Activated T-helper 1 cell treated with anti-CD3 and anti-CD28 coated beads, Interleukin-2, amount 50 U/mL, for 16 hours (primary cell): ENCODE results near the gene OPTC.
"Not testable (repeated sequence)": the region's sequence is repeated elsewhere in the genome, so short reads cannot be mapped to it uniquely, and the experiment has no call there.

Source experiments
- DNase-seq, 2 donors: peaks; one replicate each; pipeline ENCODE4 v3.0.0-alpha.2; 2020; ENCODE audit warnings: low read depth in 1 of 2, low spot score in 1 of 2

OPTC gene, protein sequence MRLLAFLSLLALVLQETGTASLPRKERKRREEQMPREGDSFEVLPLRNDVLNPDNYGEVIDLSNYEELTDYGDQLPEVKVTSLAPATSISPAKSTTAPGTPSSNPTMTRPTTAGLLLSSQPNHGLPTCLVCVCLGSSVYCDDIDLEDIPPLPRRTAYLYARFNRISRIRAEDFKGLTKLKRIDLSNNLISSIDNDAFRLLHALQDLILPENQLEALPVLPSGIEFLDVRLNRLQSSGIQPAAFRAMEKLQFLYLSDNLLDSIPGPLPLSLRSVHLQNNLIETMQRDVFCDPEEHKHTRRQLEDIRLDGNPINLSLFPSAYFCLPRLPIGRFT

DNA sequence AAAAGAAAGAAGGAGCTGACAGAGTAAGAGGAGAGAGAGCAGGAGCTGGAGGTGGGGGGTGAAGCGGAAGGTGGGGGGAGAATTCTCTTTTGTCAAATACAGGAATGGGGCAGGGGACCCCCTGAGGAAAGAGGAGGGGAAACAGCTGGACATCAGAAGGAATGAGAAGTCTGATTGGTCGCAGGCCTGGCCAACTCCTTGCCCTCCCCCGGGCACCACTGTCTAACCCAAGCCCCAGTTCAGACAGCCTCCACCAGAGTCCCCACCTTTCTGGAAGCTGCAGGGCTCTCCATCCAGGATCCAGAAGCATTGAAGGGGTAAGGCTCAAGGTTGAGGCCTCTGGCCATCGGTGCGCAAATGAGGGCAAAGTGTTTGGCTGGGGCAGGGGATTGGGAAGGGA lies at the start of gene OPTC:
Gene OPTC, plus strand, starts transcription at position 253 of the 400 bp plus-strand sequence. CDS start 1,853 bp downstream, outside the sequence.
- DNase-seq: no peak

DNA sequence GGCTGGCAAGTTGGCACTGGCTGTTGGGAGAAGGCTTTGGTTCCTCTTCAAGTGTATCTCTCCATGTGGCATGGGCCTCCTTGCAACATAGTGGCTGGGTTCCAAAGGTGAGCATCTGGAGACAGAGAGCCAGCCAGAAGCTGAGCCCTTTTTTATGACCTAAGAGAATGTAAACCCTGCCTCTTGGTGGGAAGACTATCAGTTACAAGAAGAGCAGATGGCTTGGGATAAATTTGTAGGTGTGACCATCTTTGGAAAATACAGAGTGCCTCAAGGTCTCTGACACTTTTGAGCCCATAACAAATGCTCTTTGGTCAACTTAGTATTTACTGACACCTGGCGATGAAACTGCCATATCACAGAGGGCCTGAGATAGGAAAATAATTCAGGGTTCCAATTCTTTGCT lies 49.8 kb upstream of the OPTC start:
- DNase-seq: no peak

DNA sequence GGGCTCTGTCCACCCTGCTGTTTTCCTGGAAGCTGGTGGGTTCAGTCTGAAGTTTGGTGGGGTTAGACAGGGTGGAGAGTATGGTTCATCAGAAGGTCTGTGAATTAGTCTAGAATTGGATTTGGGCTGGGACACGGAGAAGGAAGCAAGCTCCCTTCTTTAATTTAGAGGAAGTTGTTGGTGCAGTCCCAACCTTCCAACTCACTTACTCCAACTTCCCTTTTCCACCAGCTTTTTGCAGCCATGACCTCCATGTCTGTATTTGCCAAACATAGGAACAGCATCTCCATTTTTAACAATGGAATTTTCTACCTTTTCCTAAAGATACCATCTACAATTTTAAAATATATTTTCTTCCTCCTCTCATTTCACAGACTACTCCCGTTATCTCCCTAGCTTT lies 46.8 kb upstream of the OPTC start:
- DNase-seq: no peak

DNA sequence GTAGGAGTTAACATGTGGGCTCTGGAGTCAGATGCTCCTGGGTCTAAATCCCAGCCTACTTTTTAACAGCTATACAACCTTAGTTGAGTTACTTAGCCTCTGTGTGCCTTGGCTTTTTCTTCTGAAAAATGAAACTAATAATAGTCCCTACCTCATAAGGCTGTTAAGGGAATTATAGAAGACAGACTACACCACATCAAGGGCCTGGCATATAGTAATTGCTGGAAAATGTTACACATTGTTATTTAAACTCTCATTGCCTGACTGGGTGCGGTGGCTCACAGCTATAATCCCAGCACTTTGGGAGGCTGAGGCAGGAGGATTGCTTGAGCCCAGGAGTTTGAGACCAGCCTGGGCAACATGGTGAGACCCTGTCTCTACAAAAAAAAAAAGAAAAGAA lies 46.4 kb upstream of the OPTC start:
- not testable (repeated sequence) for DNase-seq

DNA sequence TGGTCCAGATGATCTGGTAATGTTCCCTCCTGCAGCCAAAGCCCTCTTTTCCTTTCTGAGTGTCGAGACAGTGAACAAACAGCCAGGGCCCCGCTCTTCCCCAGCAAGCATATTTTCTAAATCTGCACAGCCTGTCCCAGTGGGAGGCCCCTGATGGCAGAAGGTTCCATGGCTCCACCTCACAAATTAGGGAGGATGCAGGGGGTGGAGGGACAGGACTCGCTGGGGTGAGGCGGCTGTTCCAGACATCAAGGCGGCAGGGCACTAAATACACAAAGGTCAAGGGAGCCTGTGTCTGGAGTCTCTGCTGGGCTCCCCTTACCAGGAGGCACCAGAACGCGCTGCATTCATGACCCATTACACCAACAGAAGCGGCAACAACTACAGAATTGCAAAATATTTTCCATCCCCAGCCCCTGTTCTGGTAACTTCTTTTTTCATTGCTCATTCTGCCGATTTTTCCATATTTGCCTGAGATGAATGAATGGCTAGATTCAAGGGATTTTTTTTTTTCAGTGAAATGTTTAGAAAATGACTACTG lies 45.4 kb upstream of the OPTC start:
- DNase-seq: no peak

DNA sequence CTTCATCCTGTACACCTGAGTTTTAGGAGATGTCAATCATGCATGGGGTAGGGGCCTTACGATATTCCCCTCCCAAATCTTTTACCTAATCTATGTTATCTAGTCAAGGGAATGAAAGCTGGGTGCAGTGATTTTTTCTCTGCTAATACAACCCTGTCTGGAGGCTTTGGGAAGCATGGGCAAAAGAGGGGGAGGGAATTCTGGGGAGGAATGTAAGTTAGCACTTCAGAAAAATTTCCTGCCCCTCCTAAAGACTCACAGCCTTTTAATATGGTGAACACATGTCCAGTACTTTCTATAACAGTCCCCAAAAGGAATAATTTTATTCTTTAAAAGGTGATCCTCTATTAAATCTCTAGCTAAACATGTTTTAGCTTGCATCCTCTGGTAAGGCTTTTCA lies 44.0 kb upstream of the OPTC start:
- DNase-seq: no peak

DNA sequence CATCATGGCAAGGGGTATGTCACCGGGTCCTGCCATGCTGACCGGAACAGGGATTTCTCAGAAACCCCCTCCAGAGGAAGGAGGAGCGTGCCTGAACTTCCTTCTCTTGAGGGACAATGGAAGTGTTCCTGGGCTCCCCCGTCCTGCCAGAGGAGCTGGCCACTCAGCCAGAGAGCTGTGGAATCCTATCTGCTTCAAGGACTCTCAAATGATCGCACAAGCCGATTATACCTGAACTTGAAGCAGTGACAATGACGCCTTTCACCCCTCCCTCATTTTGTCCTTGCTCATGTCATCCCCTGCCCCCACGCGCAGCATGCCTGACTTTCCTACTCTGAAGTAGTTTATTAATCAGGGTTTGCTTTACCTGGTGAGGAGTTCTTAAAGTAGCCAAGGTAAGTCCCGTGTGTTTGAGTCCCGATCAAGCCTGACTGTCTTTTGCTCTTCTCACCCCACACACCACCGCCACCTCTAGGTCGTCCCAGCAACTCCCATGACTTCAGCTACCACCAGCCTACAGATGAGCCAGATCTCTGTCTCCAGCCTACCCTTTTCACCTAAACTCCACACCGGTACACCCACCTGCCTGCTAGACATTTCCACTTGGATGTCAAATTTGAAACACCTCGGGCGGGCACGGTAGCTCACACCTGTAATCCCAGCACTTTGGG lies 43.3 kb upstream of the OPTC start:
- DNase-seq: no peak

DNA sequence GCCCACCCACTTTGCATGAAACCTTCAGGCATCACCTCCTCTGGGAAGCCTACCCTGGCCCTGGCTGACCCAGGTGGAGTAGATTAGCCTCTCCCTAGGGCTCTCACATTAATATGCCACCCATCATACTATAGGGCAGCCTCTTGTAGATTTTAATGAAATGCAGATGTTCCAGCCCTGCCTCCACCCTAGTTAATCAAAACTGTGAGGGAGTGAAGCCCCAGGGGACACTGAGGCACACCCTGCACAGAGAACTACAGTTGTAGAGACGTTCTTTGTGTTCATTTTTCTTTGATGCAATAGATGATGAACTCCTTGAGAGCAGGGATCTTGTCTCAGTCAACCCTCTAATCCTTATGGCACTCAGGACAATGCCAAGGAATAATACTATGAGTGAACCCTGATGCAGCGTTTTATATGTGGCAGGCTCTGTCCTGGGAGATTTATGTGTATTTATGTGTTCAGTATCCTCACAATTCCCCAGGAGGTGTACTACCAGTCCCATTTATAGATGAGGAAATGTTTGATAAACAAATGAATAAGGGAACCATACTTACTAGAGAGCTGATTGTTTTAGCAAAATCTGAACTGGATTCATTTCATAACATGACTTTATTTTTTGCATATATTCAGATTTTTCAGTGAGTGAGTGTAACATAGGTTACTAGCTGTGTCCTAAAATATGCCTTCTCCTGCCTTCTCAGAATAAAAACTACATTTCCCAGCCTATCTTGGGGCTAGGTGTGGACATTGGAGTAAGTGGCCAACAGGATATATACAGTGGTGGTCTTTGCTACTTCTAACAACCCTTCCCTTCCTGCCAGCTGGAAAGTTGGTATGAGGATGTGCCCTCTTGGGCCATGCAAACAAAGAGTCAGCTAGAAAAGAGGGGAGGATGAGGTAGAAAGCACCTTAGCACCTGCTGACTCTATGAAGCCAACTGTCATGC lies 41.8 kb upstream of the OPTC start:
- DNase-seq: no peak

DNA sequence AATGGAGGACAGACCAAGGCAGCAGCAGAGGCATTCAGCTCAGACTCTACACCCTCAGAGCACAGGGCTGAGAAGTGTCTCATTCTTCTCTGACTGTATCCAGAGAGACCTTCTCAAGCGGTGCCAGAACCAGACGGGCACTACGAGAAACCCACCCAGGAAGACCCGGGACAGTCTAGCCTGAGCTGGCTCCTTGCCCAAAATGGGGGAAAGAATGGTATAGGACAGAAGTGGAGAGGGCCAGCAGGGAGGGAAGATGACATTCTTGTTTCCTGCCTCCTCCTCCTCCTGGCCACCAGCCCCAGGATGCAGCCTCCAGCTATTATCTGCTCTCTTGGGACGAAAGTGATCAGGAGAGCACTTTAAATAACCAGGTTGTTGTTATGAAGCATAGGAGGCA lies 40.9 kb upstream of the OPTC start:
- no peak for DNase-seq

DNA sequence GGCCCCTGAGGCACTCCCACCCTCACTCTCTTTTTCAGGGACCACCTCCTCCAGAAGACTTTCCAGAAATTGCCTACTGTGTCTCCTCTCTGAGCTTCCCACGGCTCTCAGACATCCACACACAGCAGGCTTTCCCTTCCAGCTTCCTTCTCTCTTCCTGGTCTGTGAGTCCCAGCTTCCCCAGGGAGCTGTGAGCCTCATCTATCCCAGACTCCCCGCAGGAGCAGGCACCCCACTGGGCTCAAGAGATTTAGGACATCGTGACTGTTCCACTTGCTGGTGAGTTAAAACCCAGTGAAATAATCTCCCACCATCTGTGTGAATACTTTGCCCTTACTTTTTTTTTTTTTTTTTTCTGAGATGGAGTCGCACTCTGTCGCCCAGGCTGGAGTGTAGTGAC lies 40.3 kb upstream of the OPTC start:
- DNase-seq: no peak

DNA sequence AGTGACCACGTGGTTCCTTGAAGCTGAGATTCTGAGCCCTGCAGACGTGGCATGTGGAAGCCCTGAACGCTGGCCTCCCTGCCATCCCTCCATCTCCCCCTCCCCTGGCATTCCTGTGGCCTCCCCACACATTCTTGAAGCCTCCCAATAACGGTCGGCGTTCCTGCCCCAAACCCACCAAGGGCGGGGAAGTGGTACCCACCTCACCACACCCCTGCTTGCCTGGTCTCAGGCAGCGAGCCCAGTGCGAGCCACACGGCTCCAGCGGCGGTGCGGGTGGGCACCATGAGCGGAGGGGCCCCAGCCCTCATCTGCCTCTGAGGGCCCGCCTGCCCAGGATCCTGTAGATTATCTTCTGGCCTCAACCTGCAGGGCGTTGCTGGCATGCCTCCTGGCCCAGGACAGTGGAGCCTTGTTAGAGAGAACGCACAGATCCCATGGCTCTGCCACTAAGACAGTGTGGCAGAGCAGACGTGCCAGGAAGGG lies 38.9 kb upstream of the OPTC start:
- DNase-seq: no peak

DNA sequence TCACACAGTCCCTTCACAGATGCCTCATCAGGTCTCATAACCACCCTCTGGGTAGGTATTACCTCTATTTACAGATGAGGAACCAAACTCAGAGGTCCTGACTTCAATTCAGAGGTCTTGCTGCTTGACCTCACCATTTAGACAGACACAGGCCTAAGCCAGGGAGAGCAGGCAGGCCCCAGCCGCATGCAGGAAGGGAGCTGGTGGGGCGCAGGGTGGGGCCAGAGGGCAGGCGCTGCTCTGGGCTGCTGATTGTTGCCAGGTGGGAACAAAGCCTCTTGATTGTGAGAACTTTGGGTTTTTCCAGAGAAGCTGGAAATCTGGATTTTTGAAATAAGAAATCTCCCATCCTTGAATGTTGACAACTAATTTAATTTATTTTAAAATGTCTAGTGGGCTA lies 38.2 kb upstream of the OPTC start:
- no peak for DNase-seq

DNA sequence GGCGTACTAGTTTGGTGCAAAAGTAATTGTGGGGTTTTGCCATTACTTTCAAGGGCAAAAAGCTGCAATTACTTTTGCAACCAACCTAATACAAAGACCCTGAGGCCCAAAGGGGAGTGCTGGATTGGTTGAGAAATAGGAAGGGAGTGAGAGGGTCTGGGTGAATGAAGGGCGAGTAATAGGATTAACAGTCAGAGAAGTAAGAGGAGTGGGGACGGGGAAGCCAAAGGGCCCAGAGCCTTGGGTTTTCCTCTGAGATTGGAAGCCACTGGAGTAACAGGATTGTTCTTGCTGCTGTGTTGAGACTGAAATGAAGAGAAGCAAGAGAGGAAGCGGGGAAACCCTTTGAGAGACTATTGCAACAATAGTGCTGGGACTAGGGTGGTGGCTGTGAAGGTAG lies 37.4 kb upstream of the OPTC start:
- DNase-seq: no peak

DNA sequence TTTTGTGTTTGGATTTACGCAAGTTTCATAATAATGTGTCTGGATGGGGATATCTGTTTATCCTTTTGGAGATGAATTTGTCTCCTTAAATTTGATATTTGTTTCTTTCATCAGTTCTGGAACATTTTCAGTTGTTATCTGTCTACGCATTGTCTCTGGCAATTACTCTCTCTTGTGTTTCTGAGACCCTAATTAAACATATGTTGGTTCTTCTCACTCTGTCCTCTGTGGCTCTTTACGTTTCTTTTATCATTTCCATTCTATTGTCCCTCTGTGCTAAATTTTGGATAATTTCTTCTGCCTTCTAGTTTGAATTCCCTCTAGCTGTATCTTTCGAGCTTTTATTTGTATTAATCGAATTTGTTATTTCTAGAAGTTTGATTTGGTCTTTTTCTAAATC lies 35.9 kb upstream of the OPTC start:
- no peak for DNase-seq

DNA sequence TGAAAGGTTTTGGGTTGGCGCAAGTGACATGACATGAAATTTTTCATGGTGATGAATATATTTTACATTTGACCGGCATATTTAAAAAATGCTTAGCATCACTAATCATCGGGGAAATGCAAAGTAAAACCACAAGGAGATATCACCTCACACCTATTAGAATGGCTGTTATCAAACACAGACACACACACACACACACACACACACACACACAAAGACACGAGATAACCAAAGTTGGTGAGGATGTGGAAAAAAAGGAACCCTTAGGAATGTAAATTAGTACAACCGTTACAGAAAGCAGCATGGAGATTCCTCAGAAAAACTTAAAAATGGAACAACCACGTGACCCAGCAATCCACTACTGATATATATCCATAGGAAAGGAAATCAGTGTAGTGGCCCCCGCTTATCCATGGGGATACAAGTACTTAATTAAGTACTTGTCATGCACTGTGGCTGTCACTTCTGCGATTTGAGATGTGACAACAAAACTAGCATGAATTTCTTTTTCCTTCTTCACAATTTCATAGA lies 34.2 kb upstream of the OPTC start:
- DNase-seq: no peak

DNA sequence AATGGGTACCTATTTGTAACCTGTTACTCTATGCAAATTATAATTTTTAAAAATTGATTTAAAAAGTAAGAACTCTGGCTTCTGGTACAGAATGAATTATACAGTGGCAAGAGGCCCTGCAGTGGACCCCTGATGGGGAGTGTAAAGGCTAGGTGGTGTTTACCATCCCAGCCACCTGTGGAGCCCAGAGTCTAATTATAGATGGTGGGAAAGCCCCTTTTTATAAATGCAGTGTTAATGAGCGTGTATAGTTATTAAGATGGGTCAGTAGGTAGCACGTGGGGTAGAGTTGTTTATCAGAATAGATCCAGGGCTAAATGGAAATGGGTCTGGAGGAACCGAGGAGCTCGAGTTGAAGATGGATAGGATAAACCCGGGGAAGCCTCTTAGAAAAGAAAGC lies 32.2 kb upstream of the OPTC start:
- DNase-seq: no peak

DNA sequence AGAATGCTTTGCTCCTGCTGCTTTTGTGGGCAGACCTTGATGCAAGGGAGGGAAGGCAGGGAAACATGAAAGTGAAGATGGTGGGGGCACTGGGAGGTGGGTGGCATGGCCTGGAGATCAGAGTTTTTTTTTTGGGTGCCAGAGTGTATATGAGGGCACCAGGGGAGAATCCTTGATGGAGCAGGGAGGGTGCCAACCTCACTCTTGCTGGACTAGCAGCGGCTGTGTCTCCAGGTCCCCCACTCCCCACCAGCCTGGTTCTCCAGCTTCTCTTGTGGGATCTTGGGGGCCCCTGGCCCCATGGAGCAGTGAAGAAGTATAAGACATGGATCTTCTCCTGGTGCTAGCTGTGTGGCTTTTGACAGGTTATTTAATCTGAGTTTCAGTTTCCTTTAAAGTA lies 31.8 kb upstream of the OPTC start:
- DNase-seq: no peak

DNA sequence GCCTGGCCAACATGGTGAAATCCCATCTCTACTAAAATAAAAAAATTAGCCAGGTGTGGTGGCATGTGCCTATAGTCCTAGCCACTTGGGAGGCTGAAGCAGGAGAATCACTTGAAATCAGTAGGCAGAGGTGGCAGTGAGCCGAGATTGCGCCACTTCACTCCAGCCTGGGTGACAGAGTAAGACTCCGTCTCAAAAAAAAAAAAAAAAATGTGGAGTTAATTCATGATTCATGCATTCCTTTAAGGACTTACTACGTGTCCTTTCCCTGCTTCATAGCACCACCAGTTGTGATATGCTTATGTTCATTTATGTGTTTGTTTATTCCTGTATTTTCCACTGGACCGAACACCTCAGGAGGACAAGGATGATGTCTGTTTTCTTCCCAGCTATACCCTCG lies 31.1 kb upstream of the OPTC start:
- DNase-seq: no peak

DNA sequence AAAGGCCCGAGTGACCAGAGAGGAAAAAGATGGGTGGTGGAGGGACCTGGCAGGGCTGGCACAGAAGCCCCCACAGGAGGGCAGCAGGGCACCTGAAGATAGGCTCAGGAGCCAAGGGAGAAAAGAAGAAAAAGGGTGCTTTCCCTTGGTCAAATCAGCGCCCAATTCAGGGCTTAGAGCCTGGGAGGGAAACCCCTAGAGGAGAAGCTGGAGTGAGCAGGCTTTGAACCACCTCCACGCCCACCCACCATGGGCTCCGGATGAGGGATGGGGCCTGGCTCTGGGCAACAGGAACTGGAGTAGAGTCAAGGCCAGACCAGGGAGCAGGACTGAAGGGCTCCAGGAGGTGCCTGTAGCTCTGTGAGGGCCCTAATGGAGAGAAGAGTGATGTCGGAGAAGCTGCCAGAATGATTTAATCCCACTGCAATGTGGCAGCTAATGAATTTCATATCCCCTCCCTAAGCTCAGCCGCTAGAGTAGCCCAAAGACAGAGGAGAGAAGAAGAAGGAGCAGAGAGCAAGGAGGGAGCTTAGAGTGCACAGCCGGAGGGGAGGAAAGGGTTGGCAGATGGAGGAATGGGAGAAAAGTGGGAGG lies 30.4 kb upstream of the OPTC start:
- DNase-seq: no peak

DNA sequence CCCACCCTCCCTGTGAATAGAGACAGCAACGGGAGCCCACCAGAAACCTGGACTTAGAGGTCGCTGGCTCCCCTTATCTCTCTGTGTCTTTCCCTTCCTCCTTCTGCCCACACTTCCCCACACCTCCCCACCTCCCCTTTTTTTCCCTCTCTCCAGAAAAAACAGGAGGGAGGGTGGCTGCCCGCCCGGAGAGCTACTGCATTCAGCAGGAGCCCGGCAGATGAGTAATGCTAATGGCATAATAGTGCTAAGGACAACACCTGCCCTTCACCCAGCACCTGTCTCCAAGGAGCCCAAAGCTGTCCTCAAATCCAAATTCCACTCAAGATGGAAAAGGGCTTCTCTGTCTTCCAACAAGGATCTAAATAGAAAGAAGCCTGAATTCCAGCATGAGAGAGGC lies 29.7 kb upstream of the OPTC start:
- DNase-seq: no peak

DNA sequence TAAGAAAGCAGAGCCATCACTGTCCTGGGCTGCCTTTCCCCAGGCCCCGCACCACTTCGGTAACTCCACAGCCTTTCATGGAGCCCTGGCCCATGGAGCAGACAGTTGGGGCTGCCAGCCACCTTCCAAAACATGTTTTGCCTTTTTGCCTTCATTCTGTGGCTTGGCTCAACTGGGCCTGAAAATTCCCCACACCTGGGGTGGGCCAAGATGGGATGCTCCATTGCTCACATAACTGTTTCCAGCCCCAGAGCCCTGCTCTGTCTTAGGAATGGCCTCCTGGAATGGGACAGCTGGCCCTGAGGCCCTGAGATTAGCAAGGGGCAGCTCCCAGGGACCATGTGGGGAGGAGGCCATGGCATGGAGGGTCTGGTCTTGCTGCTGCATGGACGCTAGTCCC lies 29.2 kb upstream of the OPTC start:
- DNase-seq: no peak
